Muscle layer of colon (tissue), 2 donors: ENCODE results near the gene NEK4.
A peak's percentile ranks its signal among the peaks of the same experiment; 100 is the strongest.

Source experiments
- H3K27ac ChIP-seq: one replicate; pipeline ENCODE4 v1.7.0; 2013; ENCODE audit warnings: low read depth, mild to moderate bottlenecking, low read length, moderate library complexity
- H3K27me3 ChIP-seq, 2 donors: one replicate each; pipeline ENCODE4 v1.7.0; 2013; ENCODE audit warnings: low read length in 2 of 2, mild to moderate bottlenecking in 2 of 2; ENCODE audit not compliant: insufficient read depth in 2 of 2, control insufficient read depth in 1 of 2
- H3K36me3 ChIP-seq: one replicate; pipeline ENCODE4 v1.7.0; 2013; ENCODE audit warnings: mild to moderate bottlenecking, low read length; ENCODE audit not compliant: insufficient read depth
- H3K4me1 ChIP-seq: one replicate; pipeline ENCODE4 v1.7.0; 2013; ENCODE audit warnings: mild to moderate bottlenecking, low read length; ENCODE audit not compliant: insufficient read depth
- H3K4me3 ChIP-seq, 2 donors: one replicate each; pipeline ENCODE4 v1.7.0; 2013; ENCODE audit warnings: low read length in 2 of 2, low read depth in 1 of 2, mild to moderate bottlenecking in 1 of 2, moderate library complexity in 1 of 2
- H3K9ac ChIP-seq: one replicate; pipeline ENCODE4 v1.7.0; 2013; ENCODE audit warnings: low read length
- H3K9me3 ChIP-seq: one replicate; pipeline ENCODE4 v1.7.0; 2013; ENCODE audit warnings: mild to moderate bottlenecking, low read length
- donor health status: abdominal sarcoma.
- donor health status: Adenocarcinoma of cecum.

Gene NEK4

GRCh38 chr3:52697632-52697965 lies 73.1 kb downstream of the NEK4 start:
- Histone ChIP-seq H3K36me3 (peaks cover 57% of the 10 kb centered on the region), H3K9ac (no peak overlapping the region), H3K9me3 (no peaks in the 10 kb centered on the region), H3K4me3 (no peak overlapping the region), H3K4me1 (no peaks in the 10 kb centered on the region), H3K27ac (no peak overlapping the region), H3K27me3 (no peaks in the 10 kb centered on the region)

- no peaks in the 10 kb centered on the region for H3K9me3 ChIP-seq
- no peak overlapping the region for H3K9ac ChIP-seq
- no peak overlapping the region for H3K4me3 ChIP-seq
- no peak overlapping the region for H3K27ac ChIP-seq
- peaks cover 63% of the 10 kb centered on the region for H3K36me3 ChIP-seq
- H3K4me1 ChIP-seq: no peaks in the 10 kb centered on the region
- no peaks in the 10 kb centered on the region for H3K27me3 ChIP-seq
Measured at GRCh38 chr3:52696830-52697631, 73.7 kb downstream of the NEK4 start.

- Histone ChIP-seq H3K4me3 (no peak overlapping the region), H3K27ac (no peak overlapping the region), H3K27me3 (no peaks in the 10 kb centered on the region), H3K9ac (no peak overlapping the region), H3K36me3 (peaks cover 68% of the 10 kb centered on the region), H3K9me3 (no peaks in the 10 kb centered on the region), H3K4me1 (no peaks in the 10 kb centered on the region)
Measured at GRCh38 chr3:52695798-52696671, 74.7 kb downstream of the NEK4 start.

DNA sequence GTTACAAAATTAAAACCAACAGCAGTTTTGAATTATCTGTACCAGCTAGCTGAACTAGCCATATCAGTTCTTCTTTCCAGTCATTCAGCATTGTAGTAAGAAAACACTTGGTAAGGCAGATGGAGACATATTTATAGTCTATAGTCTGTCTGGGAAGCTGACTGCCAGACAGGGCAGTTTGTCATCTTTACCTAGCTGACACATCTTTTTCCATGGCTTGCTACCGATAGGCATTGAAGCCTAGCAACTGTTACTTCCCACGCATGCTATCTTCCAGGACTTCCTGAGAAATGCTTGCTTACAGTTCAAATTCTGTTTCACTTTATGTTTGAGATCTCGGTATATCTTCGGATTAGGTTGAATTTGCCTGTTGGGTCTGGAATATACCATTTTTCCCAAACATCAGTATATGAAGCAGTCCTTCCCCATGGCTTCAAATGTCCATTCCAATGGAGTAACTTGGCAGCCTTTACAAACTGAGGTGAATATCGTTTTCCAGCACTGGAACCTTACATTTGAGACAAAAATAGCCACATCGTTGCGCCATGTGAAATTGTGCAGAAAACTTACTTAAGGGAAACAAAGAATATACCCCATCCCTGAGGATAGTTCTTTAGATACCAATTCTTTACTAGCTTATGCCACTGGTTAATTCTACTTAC lies 76.1 kb downstream of the NEK4 start:
- H3K27ac ChIP-seq: no peak overlapping the region
- no peaks in the 10 kb centered on the region for H3K4me1 ChIP-seq
- peaks cover 75% of the 10 kb centered on the region for H3K36me3 ChIP-seq
- H3K9ac ChIP-seq: no peak overlapping the region
- no peaks in the 10 kb centered on the region for H3K9me3 ChIP-seq
- H3K4me3 ChIP-seq: no peak overlapping the region
- H3K27me3 ChIP-seq: no peaks in the 10 kb centered on the region

GRCh38 chr3:52693071-52693470 lies 77.7 kb downstream of the NEK4 start:
- no peaks in the 10 kb centered on the region for H3K4me1 ChIP-seq
- no peaks in the 10 kb centered on the region for H3K9me3 ChIP-seq
- H3K4me3 ChIP-seq: no peak overlapping the region
- peaks cover 90% of the 10 kb centered on the region for H3K36me3 ChIP-seq
- no peaks in the 10 kb centered on the region for H3K27me3 ChIP-seq
- no peak overlapping the region for H3K9ac ChIP-seq
- H3K27ac ChIP-seq: no peak overlapping the region

DNA sequence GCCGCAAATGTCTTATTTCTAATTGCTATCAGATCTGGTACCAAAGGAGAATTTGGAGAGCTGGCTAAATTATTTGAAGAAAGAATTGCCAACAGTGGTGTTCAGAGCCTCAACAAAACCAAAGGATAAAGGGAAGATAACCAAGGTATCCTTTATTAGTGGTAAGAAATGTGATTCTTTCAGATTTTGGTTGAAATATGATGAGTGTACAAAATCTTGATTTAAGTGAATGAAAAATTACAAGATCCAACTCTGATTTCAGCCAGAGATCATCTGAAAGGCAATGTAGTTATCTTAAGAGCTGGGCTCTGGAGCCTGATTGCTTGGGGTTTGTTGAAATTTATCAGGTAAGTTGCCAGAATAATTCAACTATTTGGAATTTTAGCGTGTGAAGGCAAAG lies 80.2 kb downstream of the NEK4 start:
- Histone ChIP-seq H3K4me3 (no peak overlapping the region), H3K9ac (no peak overlapping the region), H3K9me3 (no peaks in the 10 kb centered on the region), H3K4me1 (peaks cover 10% of the 10 kb centered on the region), H3K27ac (no peak overlapping the region), H3K27me3 (no peaks in the 10 kb centered on the region), H3K36me3 (peaks cover 74% of the 10 kb centered on the region)

DNA sequence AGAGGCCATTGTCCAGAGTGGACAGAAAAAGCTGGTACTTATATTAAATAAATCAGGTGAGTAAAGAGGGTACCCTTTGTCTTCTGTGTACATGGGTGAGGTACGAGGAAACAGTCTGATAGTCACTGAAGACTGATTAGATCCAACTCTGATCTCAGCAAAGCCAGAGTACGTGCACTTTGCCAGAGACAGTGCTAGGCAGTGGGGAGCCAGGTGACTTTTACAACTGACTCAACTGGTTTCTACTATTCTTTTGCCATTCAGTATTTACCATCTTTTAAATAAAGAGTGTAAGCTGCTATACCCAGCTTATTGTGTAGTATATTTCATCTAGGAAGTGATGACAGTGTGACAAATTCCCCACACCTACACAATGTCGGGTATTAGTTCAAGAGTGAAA lies 81.6 kb downstream of the NEK4 start:
- peaks cover 18% of the 10 kb centered on the region for H3K4me1 ChIP-seq
- H3K9me3 ChIP-seq: no peaks in the 10 kb centered on the region
- H3K27ac ChIP-seq: no peak overlapping the region
- peaks cover 63% of the 10 kb centered on the region for H3K36me3 ChIP-seq
- no peak overlapping the region for H3K4me3 ChIP-seq
- no peaks in the 10 kb centered on the region for H3K27me3 ChIP-seq
- no peak overlapping the region for H3K9ac ChIP-seq

GRCh38 chr3:52688266-52688665 lies 82.5 kb downstream of the NEK4 start:
- Histone ChIP-seq H3K4me1 (peaks cover 21% of the 10 kb centered on the region), H3K36me3 (peaks cover 55% of the 10 kb centered on the region), H3K9ac (no peak overlapping the region), H3K27me3 (no peaks in the 10 kb centered on the region), H3K4me3 (no peak overlapping the region), H3K9me3 (no peaks in the 10 kb centered on the region), H3K27ac (no peak overlapping the region)

GRCh38 chr3:52685709-52686691 lies 84.7 kb downstream of the NEK4 start, which contains the start of the genes GNL3 and PBRM1:
GNL3 (plus strand) TSS chr3:52686032; CDS start chr3:52686093, 61 bp downstream.
PBRM1 (minus strand) TSS chr3:52685913.
- H3K4me3 ChIP-seq: peak within 1 kb of the TSS; percentile 83 to 97
- H3K36me3 ChIP-seq: peaks cover 37% of the 10 kb centered on the region
- no peaks in the 10 kb centered on the region for H3K9me3 ChIP-seq
- peak within 1 kb of the TSS; percentile 81 for H3K9ac ChIP-seq
- no peaks in the 10 kb centered on the region for H3K27me3 ChIP-seq
- peak within 1 kb of the TSS; percentile 92 for H3K27ac ChIP-seq
- H3K4me1 ChIP-seq: peaks cover 21% of the 10 kb centered on the region

DNA sequence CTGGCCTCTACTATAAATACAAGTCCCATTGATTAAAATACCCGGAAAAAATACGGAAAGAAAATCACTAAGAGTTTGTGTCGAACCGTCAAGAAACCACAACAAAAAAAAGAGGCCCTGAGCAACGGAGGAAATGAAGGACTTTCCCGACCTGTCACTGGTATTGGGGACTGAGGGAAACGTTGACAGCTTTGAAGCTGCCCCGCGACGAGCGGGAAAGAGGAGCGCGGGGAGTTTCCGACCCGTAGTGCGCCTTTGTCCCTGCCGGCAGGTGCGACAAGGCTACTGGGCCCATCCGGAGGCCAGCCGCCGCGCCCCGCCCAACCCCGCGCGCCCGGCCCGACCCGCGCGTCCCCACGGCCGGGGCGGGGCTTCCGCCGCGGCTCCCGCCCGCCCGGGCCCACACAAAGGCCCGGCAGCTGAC lies 85.4 kb downstream of the NEK4 start:
- Histone ChIP-seq H3K27ac (peak overlapping the region; percentile 92), H3K36me3 (peaks cover 31% of the 10 kb centered on the region), H3K9ac (peak overlapping the region; percentile 81), H3K9me3 (no peaks in the 10 kb centered on the region), H3K4me3 (peak overlapping the region; percentile 78 to 83), H3K27me3 (no peaks in the 10 kb centered on the region), H3K4me1 (peaks cover 21% of the 10 kb centered on the region)
